Activated CD8-positive, alpha-beta memory T cell treated with anti-CD3 and anti-CD28 coated beads, Interleukin-2, amount 50 U/mL, for 4 hours (primary cell): ENCODE data around the gene GPRC5D.

Experiments
- DNase-seq: peaks from one replicate; pipeline ENCODE4 v3.0.0-alpha.2; 2020

The GPRC5D gene

GRCh38 chr12:12979126-12979525, 27.2 kb upstream of the GPRC5D start:
- DNase-seq: no peak

- DNase-seq: no peak
Observed at GRCh38 chr12:12977231-12977630, 25.3 kb upstream of the GPRC5D start.

GRCh38 chr12:12976366-12976765, 24.4 kb upstream of the GPRC5D start:
- DNase-seq: no peak

- DNase-seq: no peak
Observed at GRCh38 chr12:12975322-12976077, 23.5 kb upstream of the GPRC5D start.

- no peak for DNase-seq
Observed at GRCh38 chr12:12974211-12974610, 22.2 kb upstream of the GPRC5D start.

GRCh38 chr12:12973019-12973418, 21.0 kb upstream of the GPRC5D start:
- DNase-seq: no peak

- no peak for DNase-seq
Observed at GRCh38 chr12:12965836-12966235, 13.9 kb upstream of the GPRC5D start.

GRCh38 chr12:12964255-12964654, 12.3 kb upstream of the GPRC5D start:
- no peak for DNase-seq

GRCh38 chr12:12960639-12961209, 8.8 kb upstream of the GPRC5D start:
- DNase-seq: no peak

GRCh38 chr12:12958886-12959285, 6.9 kb upstream of the GPRC5D start:
- no peak for DNase-seq

GRCh38 chr12:12954878-12955625, 3.1 kb upstream of the GPRC5D start:
- DNase-seq: no peak

GRCh38 chr12:12954356-12954755, 2.4 kb upstream of the GPRC5D start:
- no peak for DNase-seq

GRCh38 chr12:12951504-12951903, 466 bp downstream of the GPRC5D start:
- no peak for DNase-seq

- no peak for DNase-seq
Observed at GRCh38 chr12:12947902-12948301, 4.1 kb downstream of the GPRC5D start.

- DNase-seq: no peak
Observed at GRCh38 chr12:12946686-12947355, 5.1 kb downstream of the GPRC5D start.

- no peak for DNase-seq
Observed at GRCh38 chr12:12945591-12945990, 6.4 kb downstream of the GPRC5D start.

GRCh38 chr12:12943586-12944260, 8.2 kb downstream of the GPRC5D start:
- DNase-seq: no peak

- no peak for DNase-seq
Observed at GRCh38 chr12:12941450-12942350, 10.3 kb downstream of the GPRC5D start.

GRCh38 chr12:12939888-12940287, 12.1 kb downstream of the GPRC5D start:
- DNase-seq: no peak

GRCh38 chr12:12938541-12938940, 13.4 kb downstream of the GPRC5D start:
- DNase-seq: no peak

GRCh38 chr12:12936983-12937491, 14.9 kb downstream of the GPRC5D start:
- DNase-seq: no peak

GRCh38 chr12:12934556-12934955, 17.4 kb downstream of the GPRC5D start:
- no peak for DNase-seq
